Heart right ventricle (tissue), 16 donors: Measurements from ENCODE around the gene LAT. TPM values are rescaled to one million over a fixed set of nuclear protein-coding genes. Genes with fewer than 3 reads are reported as not detected.
"Not testable (repeated sequence)": the region's sequence is repeated elsewhere in the genome, so short reads cannot be mapped to it uniquely, and the experiment has no call there.

ENCODE experiments used
- ATAC-seq, 8 donors: fragments of 200-7000 bp; cut with Tn5 transposase; one replicate each; pipeline ENCODE4 v1.9.1; 2020; ENCODE audit warnings: mild to moderate bottlenecking in 8 of 8, moderate library complexity in 8 of 8, moderate number of reproducible peaks in 1 of 8
- DNase-seq, 2 donors: peaks; one replicate each; pipeline ENCODE4 v3.0.0-alpha.2; 2020
- H3K27ac ChIP-seq, 10 donors: fragments of 200-600 bp; sonication (generic) in 2 of 10; one replicate each; pipeline versions ENCODE4 v1.5.0 to v1.8.0; 2020 to 2022; ENCODE audit warnings: mild to moderate bottlenecking in 3 of 10
- H3K27me3 ChIP-seq, 7 donors: fragments of 200-600 bp; one replicate each; pipeline ENCODE4 v1.8.0; 2021 to 2022; ENCODE audit warnings: mild to moderate bottlenecking in 2 of 7
- H3K36me3 ChIP-seq, 9 donors: fragments of 200-600 bp; sonication (generic) in 1 of 9; one replicate each; pipeline versions ENCODE4 v1.5.0 to v1.8.0; 2020 to 2022; ENCODE audit warnings: mild to moderate bottlenecking in 2 of 9
- H3K4me1 ChIP-seq, 9 donors: fragments of 200-600 bp; sonication (generic) in 1 of 9; one replicate each; pipeline versions ENCODE4 v1.5.0 to v1.8.0; 2020 to 2022; ENCODE audit warnings: mild to moderate bottlenecking in 4 of 9
- H3K4me3 ChIP-seq, 10 donors: fragments of 200-600 bp; sonication (generic) in 2 of 10; one replicate each; pipeline versions ENCODE4 v1.5.0 to v1.8.0; 2020 to 2022; ENCODE audit warnings: mild to moderate bottlenecking in 7 of 10, moderate library complexity in 2 of 10
- H3K9me3 ChIP-seq, 11 donors: fragments of 200-600 bp in 10 of 11; sonication (generic) in 2 of 11; one replicate each; pipeline versions ENCODE4 v1.5.0 to v1.8.0; 2013 to 2022; ENCODE audit warnings: mild to moderate bottlenecking in 2 of 11, control low read depth in 1 of 11, moderate library complexity in 1 of 11
- CTCF ChIP-seq, 9 donors: fragments of 200-600 bp; sonication (generic) in 2 of 9; IDR thresholded peaks; one replicate each; pipeline versions ENCODE4 v1.5.0 to v1.8.0; 2021 to 2022; ENCODE audit warnings: antibody characterized with exemption in 9 of 9, mild to moderate bottlenecking in 5 of 9, moderate library complexity in 1 of 9
- WGBS, 2 donors: extraction: QIAGEN DNeasy Blood & Tissue Kit; methylation state at CpG; one replicate each; pipeline ENCODE4 v1.1.7; 2013; ENCODE audit warnings: inconsistent platforms in 1 of 2; 5-methylcytosine and 5-hydroxymethylcytosine counted together
- intact Hi-C, 10 donors: fragments of 100-400 bp; cut with DNase I; formaldehyde crosslinking; loops; one replicate each; pipeline versions ENCODE4 v1.11.1 to v1.14.2; 2022
- polyA plus RNA-seq, 2 donors: library from polyadenylated mRNA; stranded (reverse); fragments of 200-250 nt; gene quantifications; one replicate each; pipeline ENCODE4 v1.2.3, GENCODE V29; 2013
- total RNA-seq, 10 donors: library from RNA; stranded (reverse); fragmentation: NEBNext Ultra II Directional in 3 of 10; extraction: Animal tissue kit (Norgen Biotek cat#: 25700) in 3 of 10; gene quantifications; one replicate each; pipeline versions ENCODE4 v1.2.1 to v1.2.4, GENCODE V29; 2021 to 2023
- donor health status: Arrhythmogenic right ventricular cardiomyopathy.
- donor health status: ischemic (EF 13 %, LVEDD 7.1; RV severe dilation, severe dysfunction).
- donor health status: healthy with polysubstance abuse.
- donor health status: DM: no; HTN: yes; CAD: no.
- donor health status: DM: no; HTN: no; CAD: no.
- donor health status: ischemic (EF 25% LVEDD 6.9; RV normal size, moderate dysfunction).
- donor health status: ischemic (EF 25% LVEDD 5.7; RV mildly dilated, moderate dysfunction).
- donor health status: healthy.
- donor health status: DM: yes; HTN: yes; CAD: no.
- donor health status: Ischemic cardiomyopathy.
- donor health status: ischemic (EF 35%, LVEDD 5.7; RV mildly dilated, moderate dysfunction).
- donor health status: nonischemic (EF 11% LVEDD 7.7; RV severe dilation, severe dysfunction).
- donor health status: DM: yes; HTN: yes; CAD: no.
- donor health status: PGD.
- donor health status: ischemic (EF 29% LVEDD 5.4; RV normal size, mild dysfunction).
- donor health status: nonischemic (EF 23%, LVEDD 6.1; RV moderate dilation, normal function).

The LAT gene
- total and polyA plus RNA-seq, 12 donors, result 0.35 to 7.2 (median 1.9) TPM

DNA sequence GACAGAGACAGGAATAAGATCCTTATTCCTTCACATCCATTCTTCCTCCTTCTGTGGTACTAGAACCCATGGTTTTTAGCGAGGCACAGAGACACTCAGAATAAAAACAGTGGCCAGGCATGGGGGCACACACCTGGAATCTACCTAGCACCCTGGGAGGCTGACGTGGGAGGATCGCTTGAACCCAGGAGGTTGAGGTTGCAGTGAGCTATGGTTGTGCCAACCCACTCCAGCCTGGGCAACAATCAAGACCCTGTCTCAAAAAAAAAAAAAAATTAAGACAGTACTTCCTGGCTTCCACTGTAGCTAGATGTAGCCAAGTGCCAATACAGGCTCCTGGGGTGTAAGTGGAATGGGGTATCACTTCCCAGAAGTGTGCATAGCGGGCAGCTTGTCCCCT lies 17.7 kb upstream of the LAT start:
- TF ChIP-seq CTCF (IDR thresholded peaks at IDR 0.05), result no peak
- no peaks in the 10 kb centered on the region for H3K4me1 ChIP-seq
- no peak for ATAC-seq
- H3K27me3 ChIP-seq, result no peaks in the 10 kb centered on the region
- H3K36me3 ChIP-seq, result peaks cover 0 to 48% (median 10%) of the 10 kb centered on the region in 9 donors
- no peak for DNase-seq
- H3K4me3 ChIP-seq, result no peak overlapping the region
- no peaks in the 10 kb centered on the region for H3K9me3 ChIP-seq
- intact Hi-C loops, result no loop called here
- H3K27ac ChIP-seq, result no peak overlapping the region
- WGBS, 2 donors, result 90 to 96% methylated on average over 4 of the region's 4 CpGs

DNA sequence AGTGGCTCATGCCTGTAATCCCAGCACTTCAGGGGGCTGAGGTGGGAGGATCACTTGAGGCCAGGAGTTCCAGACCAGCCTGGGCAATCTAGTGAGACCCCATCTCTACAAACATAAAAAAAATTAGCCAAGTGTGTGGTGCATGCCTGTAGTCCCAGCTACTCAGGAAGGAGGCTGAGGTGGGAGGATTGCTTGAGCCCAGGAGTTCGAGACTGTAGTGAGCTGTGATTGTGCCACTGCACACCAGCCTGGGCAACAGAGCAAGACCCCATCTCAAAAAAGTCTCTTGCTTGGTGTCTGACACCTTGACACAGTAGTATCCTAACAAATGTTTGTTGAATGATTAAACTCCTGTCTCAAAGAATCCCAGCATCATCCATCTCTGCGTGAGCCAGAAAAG lies 15.2 kb upstream of the LAT start:
- H3K36me3 ChIP-seq, result peaks cover 0 to 22% (median 2%) of the 10 kb centered on the region in 9 donors
- not testable (repeated sequence) for H3K27ac ChIP-seq, ATAC-seq, H3K4me1 ChIP-seq, H3K4me3 ChIP-seq, DNase-seq, H3K9me3 ChIP-seq, H3K27me3 ChIP-seq
- 89 to 100% methylated on average over 2 of the region's 2 CpGs for WGBS, 2 donors
- intact Hi-C loops, result loop anchor here in 1 of 10 donors (10.0 kb wide), 1 partner anchor 285 kb away; no protein-coding TSS in a partner anchor

DNA sequence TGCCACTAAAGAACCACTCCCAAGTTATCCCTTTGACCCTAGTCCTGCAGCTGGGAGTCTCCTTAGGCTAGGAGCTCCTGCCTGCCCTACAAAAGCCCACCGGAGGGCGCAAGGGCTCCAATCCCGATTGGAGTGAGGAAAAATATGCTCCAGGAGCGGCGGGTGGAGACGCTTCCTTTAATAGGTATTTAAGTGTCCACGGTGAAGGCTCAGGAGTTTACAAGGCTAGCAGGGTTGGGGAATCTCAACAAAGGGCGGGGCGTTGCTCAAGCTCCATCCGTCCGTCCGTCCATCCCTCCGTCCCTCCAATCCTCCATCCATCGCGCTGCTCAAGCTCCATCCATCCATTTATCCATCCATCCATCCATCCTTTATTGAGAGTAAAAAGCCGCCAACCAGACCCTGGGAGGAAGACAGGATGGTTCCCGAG lies 10.8 kb upstream of the LAT start:
- H3K9me3 ChIP-seq, result no peaks in the 10 kb centered on the region
- peaks cover 7 to 26% (median 19%) of the 10 kb centered on the region in 9 donors for H3K4me1 ChIP-seq
- 0 to 1% methylated on average over 17 of the region's 17 CpGs for WGBS, 2 donors
- H3K27ac ChIP-seq, result peak overlapping the region in 9 of 10 donors; percentile 62 to 89 (median 78)
- peak; percentile 44 to 51 for DNase-seq
- intact Hi-C loops, result loop anchor here in 1 of 10 donors (10.0 kb wide), 1 partner anchor 281 kb away; no protein-coding TSS in a partner anchor
- peaks cover 0 to 32% (median 2%) of the 10 kb centered on the region in 9 donors for H3K36me3 ChIP-seq
- peak; percentile 30 to 73 (median 66) for TF ChIP-seq CTCF (IDR thresholded peaks at IDR 0.05)
- H3K4me3 ChIP-seq, result peak overlapping the region; percentile 59 to 98 (median 88)
- H3K27me3 ChIP-seq, result no peaks in the 10 kb centered on the region
- ATAC-seq, result peak; percentile 35 to 74 (median 64)

DNA sequence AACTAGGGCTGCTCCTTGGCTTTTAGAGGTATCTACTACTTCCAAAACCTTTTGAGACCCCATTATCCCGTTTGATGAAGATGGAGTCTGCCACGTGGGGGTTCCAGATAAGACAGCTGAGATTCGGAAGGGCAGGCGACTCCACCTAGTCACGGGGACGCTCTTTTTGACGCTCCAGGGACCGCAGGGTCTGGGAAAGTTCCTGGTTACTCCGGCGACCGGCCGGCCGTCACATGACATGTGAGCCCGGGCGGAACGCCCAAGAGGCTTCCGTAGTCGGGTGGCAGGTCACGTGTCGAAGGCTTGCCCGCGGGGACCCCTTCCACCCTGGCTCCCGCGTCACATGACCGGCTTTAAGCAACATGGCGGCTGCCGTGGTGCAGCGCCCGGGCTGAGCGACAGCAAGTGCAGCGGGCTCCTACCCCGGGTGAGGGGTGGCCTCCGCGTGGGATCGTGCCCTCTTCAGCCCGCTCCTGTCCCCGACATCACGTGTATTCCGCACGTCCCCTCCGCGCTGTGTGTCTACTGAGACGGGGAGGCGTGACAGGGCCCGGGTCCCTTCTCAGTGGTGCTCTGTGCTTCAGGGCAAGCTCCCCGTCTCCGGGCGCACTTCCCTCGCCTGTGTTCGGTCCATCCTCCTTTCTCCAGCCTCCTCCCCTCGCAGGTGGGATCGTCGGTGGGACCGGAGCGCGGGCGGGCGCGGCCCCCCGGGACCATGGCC lies 10.3 kb upstream of the LAT start, which contains the start of gene SPNS1:
SPNS1 (plus strand) TSS at position 342 of the 721 bp plus-strand sequence; CDS start at position 716, 374 bp downstream.
- H3K27ac ChIP-seq, result peak within 1 kb of the TSS in 9 of 10 donors; percentile 62 to 89 (median 78)
- H3K4me3 ChIP-seq, result peak within 1 kb of the TSS; percentile 59 to 98 (median 88)
- no peak for TF ChIP-seq CTCF (IDR thresholded peaks at IDR 0.05)
- no peaks in the 10 kb centered on the region for H3K27me3 ChIP-seq
- peaks cover 0 to 33% (median 5%) of the 10 kb centered on the region in 9 donors for H3K36me3 ChIP-seq
- 0% methylated on average over 58 to 60 of the region's 60 CpGs for WGBS, 2 donors
- H3K4me1 ChIP-seq, result peaks cover 7 to 26% (median 19%) of the 10 kb centered on the region in 9 donors
- no peaks in the 10 kb centered on the region for H3K9me3 ChIP-seq
- peak; percentile 95 to 99 (median 98) for ATAC-seq
- DNase-seq, result peak; percentile 97
- intact Hi-C loops, result loop anchor here in 1 of 10 donors (10.0 kb wide), 1 partner anchor 280 kb away; no protein-coding TSS in a partner anchor
